ENCODE results near the gene DEGS1. TPM values are rescaled to one million over a fixed set of nuclear protein-coding genes. Genes with fewer than 3 reads are reported as not detected.
A peak's percentile ranks its signal among the peaks of the same experiment; 100 is the strongest.

Gene DEGS1
- total RNA-seq, 1 experiment from 2014 or later: 59.8 TPM

DNA sequence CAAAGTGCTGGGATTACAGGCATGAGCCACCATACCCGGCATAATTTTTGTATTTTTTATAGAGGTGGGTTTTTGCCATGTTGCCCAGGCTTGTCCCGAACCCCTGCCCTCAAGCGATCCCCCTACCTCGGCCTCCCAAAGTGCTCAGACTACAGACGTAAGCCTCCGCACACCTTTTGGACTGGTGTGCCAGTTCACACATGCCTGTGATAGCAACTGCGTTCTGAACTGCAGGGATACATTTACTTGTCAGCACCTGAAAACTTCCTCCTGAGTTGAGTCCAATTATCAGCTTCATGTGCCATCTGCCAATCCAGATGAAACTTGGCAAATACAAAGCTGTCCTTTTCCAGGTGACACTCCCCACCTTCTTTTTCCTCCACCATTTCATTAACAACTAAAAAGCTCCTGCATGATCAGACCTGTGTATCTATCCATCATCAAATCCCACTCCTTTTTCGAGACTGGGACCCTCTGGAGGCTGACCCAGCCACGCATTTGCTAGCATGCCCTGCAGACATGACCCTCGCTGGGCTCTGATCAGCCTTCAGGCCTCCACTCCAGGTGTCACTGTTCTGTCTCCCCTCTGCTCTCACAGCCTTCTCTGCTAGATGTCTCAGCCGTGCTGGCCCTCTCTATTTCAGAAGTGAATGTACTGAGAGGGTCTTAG, 2.1 kb upstream of the DEGS1 start:
- Histone ChIP-seq H4K8ac (replicated peaks; ENCODE audit: insufficient read length, low read depth, low read length) (no peak overlapping the region), H2BK120ac (ENCODE audit: low read depth, low read length, poor library complexity, severe bottlenecking) (no peak overlapping the region), H2AK5ac (ENCODE audit: insufficient read length, low read length) (no peak overlapping the region), H3K4me1 (ENCODE audit: insufficient read depth, low read length) (no peaks in the 10 kb centered on the region), H3K4me2 (ENCODE audit: insufficient read depth, insufficient read length, low read length) (no peak overlapping the region), H2BK20ac (ENCODE audit: low read depth, low read length, poor library complexity, severe bottlenecking) (no peak overlapping the region), H3K27me3 (ENCODE audit: insufficient read depth, low read length) (no peaks in the 10 kb centered on the region), H3K9ac (ENCODE audit: extremely low read depth, insufficient read length, low read length) (no peak overlapping the region), H3K23ac (ENCODE audit: insufficient read length, low read depth, low read length) (no peak overlapping the region), H3K56ac (ENCODE audit: insufficient read length, low read depth, low read length) (no peak overlapping the region), H3K27ac (ENCODE audit: insufficient read length, low read depth, low read length) (no peak overlapping the region), H3K23me2 (ENCODE audit: insufficient read length, low read depth, low read length, poor library complexity, severe bottlenecking) (peaks cover 11% of the 10 kb centered on the region), H2BK5ac (ENCODE audit: insufficient read length, low read length) (no peak overlapping the region), H3K79me1 (ENCODE audit: insufficient read depth, low read depth, low read length, poor library complexity, severe bottlenecking) (no peaks in the 10 kb centered on the region), H3K9me3 (ENCODE audit: control insufficient read depth, low read depth, low read length) (no peaks in the 10 kb centered on the region), H2BK12ac (ENCODE audit: insufficient read length, low read depth, low read length) (no peak overlapping the region), H2BK15ac (ENCODE audit: low read depth, low read length) (no peak overlapping the region), H3K4ac (ENCODE audit: low read depth, low read length) (no peak overlapping the region), H4K91ac (ENCODE audit: insufficient read length, low read depth, low read length) (no peak overlapping the region), H4K20me1 (ENCODE audit: control insufficient read depth, insufficient read depth, insufficient read length) (no peaks in the 10 kb centered on the region), H4K5ac (ENCODE audit: insufficient read length, low read depth, low read length) (no peak overlapping the region), H2AFZ (ENCODE audit: low read length) (no peak overlapping the region), H3K18ac (ENCODE audit: insufficient read length, low read depth, low read length) (no peak overlapping the region), H3K14ac (ENCODE audit: insufficient read depth, low read length) (no peak overlapping the region), H3T11ph (ENCODE audit: low read length) (no peak overlapping the region), H3K79me2 (ENCODE audit: insufficient read depth, low read length) (peaks cover 7% of the 10 kb centered on the region; the same call in 1 of the 2 replicates)
- H3K27ac Mint-ChIP-seq: peak overlapping the region in 1 of 3 experiments; percentile 85; a peak in 1 of 7 replicates
- no CpG with 5 or more reads among the region's 11 CpGs for WGBS (ENCODE audit: extremely low coverage, insufficient read length, low lambda C conversion rate)
- H3K4me1 Mint-ChIP-seq: peaks cover 25 to 35% of the 10 kb centered on the region in 2 experiments
- TF ChIP-seq, protein P1, sequence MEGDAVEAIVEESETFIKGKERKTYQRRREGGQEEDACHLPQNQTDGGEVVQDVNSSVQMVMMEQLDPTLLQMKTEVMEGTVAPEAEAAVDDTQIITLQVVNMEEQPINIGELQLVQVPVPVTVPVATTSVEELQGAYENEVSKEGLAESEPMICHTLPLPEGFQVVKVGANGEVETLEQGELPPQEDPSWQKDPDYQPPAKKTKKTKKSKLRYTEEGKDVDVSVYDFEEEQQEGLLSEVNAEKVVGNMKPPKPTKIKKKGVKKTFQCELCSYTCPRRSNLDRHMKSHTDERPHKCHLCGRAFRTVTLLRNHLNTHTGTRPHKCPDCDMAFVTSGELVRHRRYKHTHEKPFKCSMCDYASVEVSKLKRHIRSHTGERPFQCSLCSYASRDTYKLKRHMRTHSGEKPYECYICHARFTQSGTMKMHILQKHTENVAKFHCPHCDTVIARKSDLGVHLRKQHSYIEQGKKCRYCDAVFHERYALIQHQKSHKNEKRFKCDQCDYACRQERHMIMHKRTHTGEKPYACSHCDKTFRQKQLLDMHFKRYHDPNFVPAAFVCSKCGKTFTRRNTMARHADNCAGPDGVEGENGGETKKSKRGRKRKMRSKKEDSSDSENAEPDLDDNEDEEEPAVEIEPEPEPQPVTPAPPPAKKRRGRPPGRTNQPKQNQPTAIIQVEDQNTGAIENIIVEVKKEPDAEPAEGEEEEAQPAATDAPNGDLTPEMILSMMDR (conservative IDR thresholded peaks at IDR 0.05): no peak
- H3K27me3 Mint-ChIP-seq (ENCODE audit: low read depth): no peaks in the 10 kb centered on the region; the same call in 1 of the 2 replicates
- peaks cover 7 to 14% (median 8%) of the 10 kb centered on the region in 3 experiments for H3K36me3 Mint-ChIP-seq (ENCODE audit: insufficient read depth in 1 of 3, low read depth in 3 of 3)
- no peak for DNase-seq
- no peak overlapping the region for H3K4me3 Mint-ChIP-seq
- H3K9me3 Mint-ChIP-seq: no peaks in the 10 kb centered on the region; a peak in 1 of 5 replicates
